Mesothelial cell of epicardium (in vitro differentiated cells): ENCODE measurements around the gene KCNJ10. TPM values are rescaled to one million over a fixed set of nuclear protein-coding genes. Genes with fewer than 3 reads are reported as not detected.

ENCODE experiments used
- DNase-seq, 2 experiments: peaks; one replicate each; pipeline ENCODE4 v3.0.0; 2021; ENCODE audit warnings: low spot score in 2 of 2; ENCODE audit not compliant: unreplicated experiment in 2 of 2
- H3K27ac Mint-ChIP-seq: 2 replicates; pipeline ENCODE4 v1.8.0; 2021; ENCODE audit warnings: mixed read lengths
- H3K27me3 Mint-ChIP-seq: 2 replicates; pipeline ENCODE4 v1.8.0; 2021; ENCODE audit warnings: low read depth, mixed read lengths
- H3K36me3 Mint-ChIP-seq: 2 replicates; pipeline ENCODE4 v1.8.0; 2021; ENCODE audit warnings: mixed read lengths
- H3K4me1 Mint-ChIP-seq: 2 replicates; pipeline ENCODE4 v1.8.0; 2021; ENCODE audit warnings: mixed read lengths
- H3K4me3 Mint-ChIP-seq: 2 replicates; pipeline ENCODE4 v1.8.0; 2021; ENCODE audit warnings: mild to moderate bottlenecking, moderate library complexity, mixed read lengths
- H3K9me3 Mint-ChIP-seq: 2 replicates; pipeline ENCODE4 v1.8.0; 2021; ENCODE audit warnings: mixed read lengths
- CTCF ChIP-seq: fragments of 200-600 bp; sonication (generic); IDR thresholded peaks from one replicate; pipeline ENCODE4 v1.5.0; 2021; ENCODE audit warnings: antibody characterized with exemption; ENCODE audit not compliant: unreplicated experiment
- total RNA-seq: library from RNA; stranded (reverse); gene quantifications from 3 replicates; pipeline ENCODE4 v1.2.1, GENCODE V29; 2021

Gene KCNJ10
- total RNA-seq, 1 donor from 2014 or later: 0.27 TPM

GRCh38 chr1:160075836-160076235 lies 5.9 kb upstream of the KCNJ10 start:
- TF ChIP-seq CTCF: no peak
- H3K9me3 Mint-ChIP-seq: no peaks in the 10 kb centered on the region
- no peaks in the 10 kb centered on the region for H3K36me3 Mint-ChIP-seq
- H3K4me1 Mint-ChIP-seq: no peaks in the 10 kb centered on the region
- H3K27ac Mint-ChIP-seq: no peak overlapping the region
- H3K27me3 Mint-ChIP-seq: peaks cover 71% of the 10 kb centered on the region
- H3K4me3 Mint-ChIP-seq: no peak overlapping the region
- DNase-seq: no peak

DNA sequence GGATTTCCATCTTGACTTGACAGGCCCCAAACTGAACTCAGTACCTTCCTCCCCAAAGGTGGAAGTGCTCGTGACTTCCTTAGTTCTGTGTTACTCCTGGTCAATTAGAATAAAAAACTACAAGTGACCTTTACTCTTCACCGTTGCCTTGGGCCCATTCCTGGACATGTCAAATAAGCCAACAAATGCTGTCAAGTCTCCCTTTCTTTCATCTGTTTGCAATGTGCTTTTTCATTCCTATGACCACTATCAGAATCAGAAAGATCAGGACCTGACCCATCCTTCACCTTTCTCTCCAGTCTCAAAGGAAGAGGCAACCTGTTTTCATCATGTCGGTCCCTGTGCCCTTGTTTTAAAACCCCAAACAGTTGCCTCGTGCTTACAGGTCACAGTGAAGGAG lies 4.9 kb upstream of the KCNJ10 start:
- no peak for DNase-seq
- Mint-ChIP-seq H3K36me3 (no peaks in the 10 kb centered on the region), H3K4me3 (no peak overlapping the region), H3K27ac (no peak overlapping the region), H3K4me1 (peaks cover 6% of the 10 kb centered on the region), H3K27me3 (peaks cover 68% of the 10 kb centered on the region), H3K9me3 (no peaks in the 10 kb centered on the region)
- TF ChIP-seq CTCF: no peak

- Mint-ChIP-seq H3K4me3 (no peak overlapping the region), H3K9me3 (no peaks in the 10 kb centered on the region), H3K4me1 (peaks cover 6% of the 10 kb centered on the region), H3K36me3 (no peaks in the 10 kb centered on the region), H3K27me3 (peaks cover 60% of the 10 kb centered on the region), H3K27ac (no peak overlapping the region)
- no peak for TF ChIP-seq CTCF
- no peak for DNase-seq
Measured at GRCh38 chr1:160071289-160071688, 1.3 kb upstream of the KCNJ10 start.

GRCh38 chr1:160070243-160071163 lies 543 bp upstream of the KCNJ10 start:
- peak overlapping the region; percentile 83 for H3K4me3 Mint-ChIP-seq
- H3K36me3 Mint-ChIP-seq: no peaks in the 10 kb centered on the region
- no peaks in the 10 kb centered on the region for H3K9me3 Mint-ChIP-seq
- no peak for TF ChIP-seq CTCF
- DNase-seq: peak; percentile 76 to 85
- H3K27ac Mint-ChIP-seq: no peak overlapping the region
- peaks cover 6% of the 10 kb centered on the region for H3K4me1 Mint-ChIP-seq
- peaks cover 59% of the 10 kb centered on the region for H3K27me3 Mint-ChIP-seq

DNA sequence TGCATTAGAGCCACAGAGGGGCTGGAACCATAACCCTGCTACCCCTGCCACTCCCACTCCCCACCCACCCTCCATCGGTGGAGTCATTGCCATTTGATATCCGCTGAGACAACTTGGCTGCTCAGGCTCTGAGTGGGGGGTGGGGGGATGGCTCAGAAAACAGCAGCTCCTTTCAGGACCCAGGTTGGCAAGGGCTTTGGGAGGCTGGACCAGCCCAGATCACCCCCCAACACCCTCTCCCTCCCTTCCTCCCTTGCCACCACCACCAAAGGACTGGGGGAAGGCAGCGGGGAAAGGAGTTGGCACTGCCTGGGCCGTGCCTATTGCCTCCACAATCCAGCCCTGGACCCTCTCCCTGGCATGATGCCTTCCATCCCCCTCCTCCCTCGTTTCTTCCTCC lies 1.7 kb downstream of the KCNJ10 start:
- no peak for TF ChIP-seq CTCF
- H3K4me3 Mint-ChIP-seq: no peak overlapping the region
- H3K27ac Mint-ChIP-seq: no peak overlapping the region
- peaks cover 48% of the 10 kb centered on the region for H3K27me3 Mint-ChIP-seq
- H3K9me3 Mint-ChIP-seq: no peaks in the 10 kb centered on the region
- H3K36me3 Mint-ChIP-seq: no peaks in the 10 kb centered on the region
- H3K4me1 Mint-ChIP-seq: peaks cover 6% of the 10 kb centered on the region
- no peak for DNase-seq
